Ovary (tissue), 3 donors: ENCODE measurements around the gene MAGEB1.

Experiments
- CTCF ChIP-seq, 3 donors: fragments of 450-650 bp in 2 of 3; fragments of 200-600 bp in 1 of 3; IDR thresholded peaks; one replicate each; pipeline versions ENCODE4 v1.5.1 to v1.8.0; 2016 to 2022; ENCODE audit warnings: antibody characterized with exemption in 3 of 3, mild to moderate bottlenecking in 1 of 3
- EP300 ChIP-seq: sonication (generic); formaldehyde crosslinking; IDR thresholded peaks from one replicate; pipeline ENCODE4 v1.6.1; 2017; ENCODE audit warnings: antibody characterized with exemption
- POLR2A ChIP-seq: fragments of 450-650 bp; IDR thresholded peaks from one replicate; pipeline ENCODE4 v1.6.1; 2017; ENCODE audit warnings: antibody characterized with exemption, mild to moderate bottlenecking, moderate library complexity
- donor health status: DM: no; HTN: no; CAD: no.

DNA sequence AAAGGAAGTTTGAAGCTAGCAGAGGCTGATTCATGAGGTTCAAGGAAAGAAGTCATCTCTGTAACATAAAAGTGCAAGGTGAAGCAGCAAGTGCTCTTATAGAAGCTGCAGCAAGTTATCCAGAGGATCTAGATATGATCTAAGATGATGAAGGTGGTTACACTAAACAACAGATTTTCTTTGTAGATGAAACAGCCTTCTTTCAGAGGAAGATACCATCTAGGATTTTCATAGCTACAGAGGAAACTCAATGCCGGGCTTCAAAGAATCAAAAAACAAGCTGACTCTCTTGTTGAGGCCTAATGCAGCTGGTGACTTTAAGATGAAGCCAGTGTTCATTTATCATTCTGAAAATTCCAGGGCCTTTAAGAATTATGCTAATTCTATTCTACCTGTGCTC is 33.5 kb downstream of the MAGEB1 start:
- no peak for TF ChIP-seq CTCF (IDR thresholded peaks at IDR 0.05)
- no peak for TF ChIP-seq EP300
- no peak for TF ChIP-seq POLR2A
